NCI-H2081 treated with DMSO at 0.1 percent for 48 hours (cell line): Measurements from ENCODE around the gene CYP2U1.
"Not testable (repeated sequence)": the region's sequence is repeated elsewhere in the genome, so short reads cannot be mapped to it uniquely, and the experiment has no call there.

Source experiments
- DNase-seq: peaks from one replicate; lab custom pipeline; 2025; lab: John Stamatoyannopoulos, UW

The CYP2U1 gene

GRCh38 chr4:107922486-107923473 is 8.6 kb upstream of the CYP2U1 start:
- no peak for DNase-seq

- not testable (repeated sequence) for DNase-seq
These were observed 5.6 kb upstream of the CYP2U1 start for GRCh38 chr4:107925713-107926112.

- not testable (repeated sequence) for DNase-seq
These were observed 4.5 kb upstream of the CYP2U1 start for GRCh38 chr4:107926875-107927274.

GRCh38 chr4:107931775-107932321 is 499 bp downstream of the CYP2U1 start:
- DNase-seq = no peak

- DNase-seq = no peak
These were observed 3.9 kb downstream of the CYP2U1 start for GRCh38 chr4:107935246-107935645.

- DNase-seq = no peak
These were observed 5.7 kb downstream of the CYP2U1 start for GRCh38 chr4:107937040-107937439.

GRCh38 chr4:107939307-107939706 is 8.0 kb downstream of the CYP2U1 start:
- DNase-seq = no peak

GRCh38 chr4:107945809-107946208 is 14.5 kb downstream of the CYP2U1 start:
- DNase-seq = no peak

- no peak for DNase-seq
These were observed 19.6 kb downstream of the CYP2U1 start for GRCh38 chr4:107950746-107951540.

GRCh38 chr4:107951551-107951950 is 20.2 kb downstream of the CYP2U1 start:
- no peak for DNase-seq

GRCh38 chr4:107956011-107956410 is 24.7 kb downstream of the CYP2U1 start:
- DNase-seq = no peak

- DNase-seq = no peak
These were observed 35.6 kb downstream of the CYP2U1 start for GRCh38 chr4:107966903-107967302.

GRCh38 chr4:107967519-107967918 is 36.2 kb downstream of the CYP2U1 start:
- DNase-seq = not testable (repeated sequence)

GRCh38 chr4:107967921-107968320 is 36.6 kb downstream of the CYP2U1 start:
- not testable (repeated sequence) for DNase-seq

- no peak for DNase-seq
These were observed 38.9 kb downstream of the CYP2U1 start for GRCh38 chr4:107970063-107970798.

GRCh38 chr4:107972605-107973004 is 41.3 kb downstream of the CYP2U1 start:
- no peak for DNase-seq

- DNase-seq = no peak
These were observed 43.2 kb downstream of the CYP2U1 start for GRCh38 chr4:107974523-107974922.

GRCh38 chr4:107977482-107977881 is 46.1 kb downstream of the CYP2U1 start:
- DNase-seq = no peak

- no peak for DNase-seq
These were observed 46.8 kb downstream of the CYP2U1 start for GRCh38 chr4:107977966-107978705.

GRCh38 chr4:107978716-107979451 is 47.5 kb downstream of the CYP2U1 start:
- DNase-seq = no peak
